GM19328 (cell line): ENCODE data around the gene ERMAP.

Source experiments
- ATAC-seq: cut with Tn5 transposase; IDR thresholded peaks from one replicate; pipeline ENCODE4 v1.9.1; 2021; ENCODE audit warnings: mild to moderate bottlenecking, moderate library complexity; ENCODE audit not compliant: unreplicated experiment

The ERMAP gene

GRCh38 chr1:42816585-42817439, at the start of gene ERMAP, which contains the start of gene SVBP:
TSS of gene ERMAP (plus strand) at chr1:42817122. CDS start at chr1:42830449, 13,327 bp downstream.
TSS of gene SVBP (minus strand) at chr1:42817397. CDS start at chr1:42816544, 853 bp downstream.
- ATAC-seq = peak; percentile 90

DNA sequence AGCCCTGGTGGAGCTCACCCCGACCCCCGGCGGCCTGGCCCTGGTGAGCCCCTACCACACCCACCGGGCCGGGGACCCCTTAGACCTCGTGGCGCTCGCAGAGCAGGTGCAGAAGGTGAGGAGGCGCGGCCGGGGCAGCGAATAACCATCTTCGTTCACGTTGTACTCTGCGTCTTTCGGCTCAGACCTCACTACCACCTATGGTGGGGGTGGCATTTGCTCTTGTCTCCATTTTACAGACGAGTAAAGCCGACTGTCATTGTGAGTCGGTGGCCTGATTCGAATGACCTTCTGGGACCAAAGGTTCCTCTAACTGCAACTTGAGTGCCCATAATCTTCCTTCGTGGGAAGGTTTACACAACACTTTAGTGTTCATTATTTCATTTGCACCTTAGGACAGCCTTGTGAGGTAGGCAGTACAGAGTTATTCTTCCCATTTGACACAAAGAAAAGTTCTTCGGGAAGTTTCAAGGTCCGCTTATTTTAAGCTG, 49.4 kb upstream of the ERMAP start:
- peak; percentile 1 for ATAC-seq

DNA sequence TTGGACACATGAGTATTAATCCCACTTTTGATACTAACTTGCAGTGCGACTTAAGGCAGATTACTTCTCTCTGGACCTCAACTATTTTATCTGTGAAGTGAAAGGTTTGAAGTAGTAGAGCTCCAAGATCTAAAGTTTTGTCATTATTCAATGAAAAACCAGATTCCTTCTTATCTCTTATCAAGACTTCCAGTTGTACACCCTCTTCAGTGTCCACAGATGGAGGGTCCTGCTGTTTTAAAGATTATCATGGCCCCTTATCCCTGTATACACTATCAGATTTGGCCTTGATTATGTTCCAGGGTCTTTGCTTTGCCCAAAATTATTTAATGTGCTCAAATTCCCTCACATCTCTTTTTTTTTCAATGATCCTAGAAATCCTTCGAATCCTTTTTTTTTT, 48.8 kb upstream of the ERMAP start:
- ATAC-seq = no peak

GRCh38 chr1:42769811-42770210, 47.1 kb upstream of the ERMAP start:
- no peak for ATAC-seq

- ATAC-seq = no peak
These were observed 43.5 kb upstream of the ERMAP start for GRCh38 chr1:42773420-42773819.

GRCh38 chr1:42774928-42775526, 41.9 kb upstream of the ERMAP start:
- ATAC-seq = no peak

DNA sequence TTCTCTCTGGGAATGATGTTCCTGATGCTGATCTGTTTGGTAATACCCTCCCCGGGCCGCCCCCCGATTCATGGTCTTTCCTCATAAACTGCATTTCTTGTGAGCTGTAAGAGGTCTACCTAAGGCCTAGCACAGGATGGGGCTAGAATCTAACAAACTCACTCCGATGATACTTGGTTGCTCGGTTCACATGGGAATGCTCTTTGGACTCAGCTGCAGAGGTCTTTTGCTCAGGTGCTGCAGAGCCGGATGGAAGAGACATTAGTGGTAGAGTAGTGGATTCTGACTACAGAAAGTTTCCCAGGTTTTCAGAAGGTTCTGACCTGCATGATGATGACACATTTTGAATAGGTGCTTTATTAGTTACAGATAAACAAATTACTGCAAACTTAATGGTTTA, 40.4 kb upstream of the ERMAP start:
- no peak for ATAC-seq

DNA sequence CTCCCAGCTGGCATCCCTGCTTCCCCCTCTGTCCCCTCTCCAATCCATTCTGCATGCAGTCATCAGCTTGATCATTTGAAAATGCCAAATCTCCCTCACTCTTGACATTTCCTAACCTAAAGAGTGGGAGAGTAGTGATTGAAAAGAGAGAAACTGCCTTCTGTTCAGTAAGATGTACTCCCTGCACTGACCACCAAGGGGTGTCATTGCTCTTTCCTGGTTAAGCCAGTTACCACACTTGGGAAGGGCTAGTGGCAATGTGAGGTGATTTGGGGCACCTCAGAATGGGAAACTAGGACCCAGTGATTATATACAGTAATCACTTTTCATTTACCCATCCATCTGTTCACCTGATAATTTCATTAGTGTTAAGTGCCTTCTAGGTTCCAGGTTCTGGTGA, 39.1 kb upstream of the ERMAP start:
- no peak for ATAC-seq

- ATAC-seq = no peak
These were observed 37.2 kb upstream of the ERMAP start for GRCh38 chr1:42779725-42780124.

GRCh38 chr1:42780176-42780575, 36.7 kb upstream of the ERMAP start:
- no peak for ATAC-seq

- ATAC-seq = no peak
These were observed 33.8 kb upstream of the ERMAP start for GRCh38 chr1:42783092-42783491.

DNA sequence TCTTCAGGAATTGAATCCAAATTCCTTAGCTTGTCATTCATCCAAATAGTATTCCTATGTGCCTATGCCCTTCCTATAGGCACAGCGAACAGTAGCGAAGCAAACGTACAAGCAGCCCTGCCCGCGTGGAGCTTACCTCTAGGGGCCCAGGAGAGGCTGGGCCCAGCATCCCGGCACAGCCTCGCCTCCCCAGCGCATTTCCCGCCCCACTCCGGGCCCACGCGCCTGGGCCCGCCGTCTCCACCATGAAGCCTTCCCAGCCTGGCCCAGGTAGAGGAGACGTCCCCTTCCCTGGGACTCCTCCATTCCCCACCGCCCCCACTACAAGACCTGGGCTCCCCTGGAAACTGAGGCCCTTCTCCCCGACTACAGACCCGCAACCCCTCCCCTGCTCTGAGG, 32.4 kb upstream of the ERMAP start:
- no peak for ATAC-seq

DNA sequence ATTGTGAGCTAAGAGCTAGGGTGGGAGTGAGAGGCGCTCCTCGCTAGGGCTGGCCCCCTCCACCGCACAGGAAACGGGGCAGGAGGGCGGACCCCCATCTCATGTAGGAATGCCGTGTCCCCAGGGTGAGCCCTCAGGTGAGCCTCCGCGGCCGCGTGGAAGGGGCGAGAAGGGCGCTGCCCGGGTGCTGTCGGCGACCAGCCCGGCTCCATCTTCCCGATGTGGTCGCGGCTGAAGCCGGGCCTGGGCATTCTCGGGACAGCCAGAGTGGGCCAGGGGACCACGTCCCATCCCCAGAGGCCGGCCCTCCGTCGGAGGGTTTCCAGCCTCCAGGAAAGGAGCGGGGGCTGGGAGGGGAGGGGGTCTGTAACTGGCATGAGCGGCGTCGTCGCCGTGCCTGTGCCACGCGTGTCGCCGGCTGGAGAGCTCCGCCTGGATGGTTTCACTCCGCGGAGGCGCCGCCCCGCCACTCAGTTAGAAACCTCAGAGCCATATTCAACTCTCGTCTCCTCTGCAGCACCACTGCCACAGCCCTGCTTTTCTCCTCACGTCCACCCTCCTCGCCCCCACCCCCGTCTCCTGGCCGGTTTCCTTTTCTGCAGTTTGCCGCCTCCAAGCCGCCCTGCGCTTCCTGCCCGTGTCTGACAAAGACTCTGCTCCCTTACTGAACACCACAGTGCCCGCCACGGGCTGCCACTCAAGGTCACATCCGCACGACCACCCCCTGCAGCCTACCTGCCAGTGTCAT, 31.8 kb upstream of the ERMAP start, which contains the start of gene TMEM269:
TMEM269 (plus strand) TSS at position 46 of the 748 bp plus-strand sequence. CDS start 4,903 bp downstream, outside the sequence.
- no peak for ATAC-seq

DNA sequence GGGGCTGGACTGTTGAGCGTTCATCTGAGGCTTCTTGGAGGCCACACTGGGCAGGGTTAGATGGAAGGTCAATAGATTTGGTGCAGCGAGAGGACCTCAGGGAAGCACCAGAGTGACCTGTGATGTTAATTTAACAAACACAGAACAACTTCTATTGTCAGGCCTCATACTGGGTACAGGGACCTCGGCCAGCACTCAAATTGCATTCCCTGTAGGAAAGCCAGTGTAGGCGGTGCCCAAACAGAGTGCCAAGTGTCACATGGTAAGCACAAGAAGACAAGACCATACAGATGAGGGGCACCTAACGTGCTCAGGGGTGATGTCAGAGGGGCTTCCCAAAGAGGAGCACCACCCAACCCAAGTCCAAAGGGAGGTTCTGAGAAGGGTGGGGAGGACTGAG, 30.8 kb upstream of the ERMAP start:
- no peak for ATAC-seq

GRCh38 chr1:42788021-42788420, 28.9 kb upstream of the ERMAP start:
- ATAC-seq = no peak

- no peak for ATAC-seq
These were observed 23.1 kb upstream of the ERMAP start for GRCh38 chr1:42793824-42794223.

GRCh38 chr1:42797414-42797813, 19.5 kb upstream of the ERMAP start:
- no peak for ATAC-seq

- no peak for ATAC-seq
These were observed 18.9 kb upstream of the ERMAP start for GRCh38 chr1:42797979-42798378.

DNA sequence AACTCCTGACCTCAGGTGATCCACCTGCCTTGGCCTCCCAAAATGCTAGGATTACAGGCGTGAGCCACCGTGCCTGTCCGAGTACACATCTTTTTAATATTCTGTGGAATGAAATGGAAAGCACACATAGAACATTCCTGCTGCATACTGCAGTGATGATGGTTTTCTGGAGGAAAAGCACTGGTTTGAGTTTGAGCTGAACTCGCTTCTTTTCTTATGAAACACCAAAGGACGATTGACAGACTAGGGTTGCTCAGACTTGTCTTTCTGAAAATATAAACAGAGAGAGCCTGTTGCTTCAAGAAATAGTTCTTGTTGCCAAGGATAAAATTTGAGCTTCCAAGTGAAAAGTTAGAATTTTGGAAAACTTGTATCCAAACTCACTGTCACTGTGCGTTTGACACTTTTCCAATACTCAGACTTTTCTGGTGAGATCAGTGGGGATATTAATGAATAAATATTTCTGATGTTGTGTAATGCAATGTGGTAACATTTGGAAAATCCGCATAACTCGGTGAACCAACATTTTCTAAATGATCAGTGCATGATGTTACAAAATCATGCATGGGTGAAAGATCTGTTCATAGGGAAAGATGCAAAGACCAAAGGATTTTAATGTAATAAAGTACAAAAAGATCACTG, 15.0 kb upstream of the ERMAP start:
- ATAC-seq = no peak

- no peak for ATAC-seq
These were observed 10.8 kb upstream of the ERMAP start for GRCh38 chr1:42806171-42806570.

- ATAC-seq = no peak
These were observed 10.3 kb upstream of the ERMAP start for GRCh38 chr1:42806593-42806992.
